Measurements from ENCODE around the gene LRRC45. TPM values are rescaled to one million over a fixed set of nuclear protein-coding genes. Genes with fewer than 3 reads are reported as not detected.

The LRRC45 gene
- total and polyA plus RNA-seq, 2 donors (not counting 3 experiments of a cell fraction or from before 2014, with no cell fraction given), result 7.6 to 22.9 TPM

- Histone ChIP-seq H4K20me1 (replicated peaks; ENCODE audit: control insufficient read depth, extremely low read depth, insufficient read depth, low read length) (no peaks in the 10 kb centered on the region), H3K4me2 (ENCODE audit: insufficient read depth, low read length) (peak overlapping the region; percentile 67), H3K9me1 (replicated peaks; ENCODE audit: control insufficient read depth, extremely low read depth, insufficient read depth, low read length) (no peaks in the 10 kb centered on the region), H2AFZ (ENCODE audit: low read depth, low read length) (no peak overlapping the region), H3K27ac (ENCODE audit: insufficient read depth, low read depth, low read length) (no peak overlapping the region), H3K79me2 (ENCODE audit: control insufficient read depth, insufficient read depth, low read length) (peaks cover 7% of the 10 kb centered on the region), H3K27me3 (ENCODE audit: control insufficient read depth in 2 of 2, insufficient read depth in 2 of 2, low read length in 2 of 2) (no peaks in the 10 kb centered on the region), H3K4me1 (ENCODE audit: control insufficient read depth, extremely low read depth, insufficient read depth, low read length) (peaks cover 13% of the 10 kb centered on the region), H3K36me3 (ENCODE audit: control insufficient read depth in 2 of 2, extremely low read depth in 1 of 2, insufficient read depth in 2 of 2, low read length in 2 of 2) (no peaks in the 10 kb centered on the region), H3K4me3 (replicated peaks in 1 of 3; ENCODE audit: insufficient read depth in 1 of 3, low read depth in 1 of 3, low read length in 3 of 3) (no peak overlapping the region), H3K9ac (replicated peaks; ENCODE audit: extremely low read depth, insufficient read depth, low read length) (peak overlapping the region; percentile 78), H3K9me3 (replicated peaks; ENCODE audit: control insufficient read depth, insufficient read depth, low read length) (no peaks in the 10 kb centered on the region)
- TF ChIP-seq EZH2 (IDR thresholded peaks at IDR 0.05; ENCODE audit: borderline replicate concordance, low read depth, low read length, severe bottlenecking), result no peak
- TF ChIP-seq POLR2AphosphoS5 (IDR thresholded peaks at IDR 0.05; ENCODE audit: insufficient read depth, low read depth, low read length), result no peak
- TF ChIP-seq JUN (IDR thresholded peaks at IDR 0.05; ENCODE audit: borderline replicate concordance, insufficient read depth, insufficient read length, low read depth), result no peak
- DNase-seq (ENCODE audit: low read depth, low spot score) (no peak), FAIRE-seq (no peak)
- TSS peak; percentile 72 for BruUV-seq (replicated peaks)
- dilution Hi-C loops (cut with MboI; ENCODE audit: extremely low pct_ligation_motif_present, low sequenced_read_pairs), result no loop called here
- ChIA-PET CTCF (interaction anchor here (1.1 kb wide), 1 partner anchor 13 kb away, joined by 6 read pairs; the partner anchor contains the start of genes CENPX and LRRC45), POLR2A (no interaction called here)
- intact Hi-C loops (cut with micrococcal nuclease), result loop anchor here (2.0 to 10.0 kb wide), 3 partner anchors 17 to 379 kb away; partner anchors contain the start of genes HEXD and OGFOD3
Measured at GRCh38 chr17:82035956-82036633, 13.0 kb downstream of the LRRC45 start.

GRCh38 chr17:82036634-82037091, 13.6 kb downstream of the LRRC45 start:
- FAIRE-seq, result no peak
- DNase-seq (ENCODE audit: low read depth, low spot score), result no peak
- BruUV-seq (replicated peaks), result no TSS peak
- Histone ChIP-seq H3K9ac (replicated peaks; ENCODE audit: extremely low read depth, insufficient read depth, low read length) (peak overlapping the region; percentile 78), H3K4me3 (replicated peaks in 1 of 3; ENCODE audit: insufficient read depth in 1 of 3, low read depth in 1 of 3, low read length in 3 of 3) (peak overlapping the region; percentile 58 to 71 (median 69)), H3K9me1 (replicated peaks; ENCODE audit: control insufficient read depth, extremely low read depth, insufficient read depth, low read length) (no peaks in the 10 kb centered on the region), H3K27ac (ENCODE audit: insufficient read depth, low read depth, low read length) (no peak overlapping the region), H3K4me2 (ENCODE audit: insufficient read depth, low read length) (peak overlapping the region; percentile 67), H3K36me3 (ENCODE audit: control insufficient read depth in 2 of 2, extremely low read depth in 1 of 2, insufficient read depth in 2 of 2, low read length in 2 of 2) (no peaks in the 10 kb centered on the region), H4K20me1 (replicated peaks; ENCODE audit: control insufficient read depth, extremely low read depth, insufficient read depth, low read length) (no peaks in the 10 kb centered on the region), H3K27me3 (ENCODE audit: control insufficient read depth in 2 of 2, insufficient read depth in 2 of 2, low read length in 2 of 2) (no peaks in the 10 kb centered on the region), H2AFZ (ENCODE audit: low read depth, low read length) (peak overlapping the region; percentile 87), H3K79me2 (ENCODE audit: control insufficient read depth, insufficient read depth, low read length) (peaks cover 7% of the 10 kb centered on the region), H3K9me3 (replicated peaks; ENCODE audit: control insufficient read depth, insufficient read depth, low read length) (no peaks in the 10 kb centered on the region), H3K4me1 (ENCODE audit: control insufficient read depth, extremely low read depth, insufficient read depth, low read length) (peaks cover 13% of the 10 kb centered on the region)
- ChIA-PET CTCF (interaction anchor here (1.4 kb wide), 1 partner anchor 62 kb away, joined by 6 read pairs; the partner anchor contains the start of gene FASN), POLR2A (no interaction called here)
- dilution Hi-C loops (cut with MboI; ENCODE audit: extremely low pct_ligation_motif_present, low sequenced_read_pairs) (no loop called here), intact Hi-C loops (cut with micrococcal nuclease) (loop anchor here (1.0 to 10.0 kb wide), 4 partner anchors 13 to 378 kb away; partner anchors contain the start of genes HEXD, LRRC45 and OGFOD3)
- TF ChIP-seq GATA2 (IDR thresholded peaks at IDR 0.05; ENCODE audit: insufficient read depth, insufficient read length, low read depth, low read length), result no peak
- TF ChIP-seq MYC (IDR thresholded peaks at IDR 0.05; ENCODE audit: low read depth, low read length), result no peak

Data from endothelial cell of umbilical vein (primary cell).